Measurements from ENCODE around the gene DUSP1. TPM values are rescaled to one million over a fixed set of nuclear protein-coding genes. Genes with fewer than 3 reads are reported as not detected.

DUSP1 gene
- total and polyA plus RNA-seq, 2 of the 4 experiments (the other 2 are of a cell fraction) = 304 to 467 TPM

GRCh38 chr5:172782169-172783039 lies 11.4 kb upstream of the DUSP1 start:
- Histone ChIP-seq H2AK5ac (ENCODE audit: low read depth, low read length) (peak overlapping the region; percentile 95), H3K9me3 (ENCODE audit: control insufficient read depth, insufficient read depth, low read length) (no peaks in the 10 kb centered on the region), H3K4ac (ENCODE audit: low read depth, low read length) (0 out of 2 replicates have a peak overlapping the region, but pooled peaks have one; percentile 35), H3K27me3 (ENCODE audit: control insufficient read depth, insufficient read depth, low read length) (no peaks in the 10 kb centered on the region), H2AK9ac (replicated peaks; ENCODE audit: low read depth, low read length, poor library complexity) (no peak overlapping the region), H3K23ac (ENCODE audit: low read depth, low read length) (no peak overlapping the region; the same call in 1 of the 2 replicates), H2BK15ac (ENCODE audit: low read depth, low read length) (0 out of 3 replicates have a peak overlapping the region, but pooled peaks have one; percentile 47), H3K4me1 (ENCODE audit: control insufficient read depth, insufficient read depth, low read length) (peaks cover 7% of the 10 kb centered on the region), H3K9ac (ENCODE audit: low read depth, low read length) (no peak overlapping the region), H3K18ac (ENCODE audit: low read depth, low read length) (no peak overlapping the region), H4K91ac (ENCODE audit: insufficient read depth, low read depth, low read length) (no peak overlapping the region), H3K56ac (ENCODE audit: extremely low read depth, insufficient read depth, low read length) (no peak overlapping the region; the same call in 1 of the 2 replicates), H3K14ac (replicated peaks; ENCODE audit: low read depth, low read length) (0 out of 2 replicates have a peak overlapping the region, but pooled peaks have one; percentile 67), H3K27ac (ENCODE audit: insufficient read depth, low read length) (no peak overlapping the region), H3K4me2 (ENCODE audit: low read depth, low read length) (no peak overlapping the region), H4K8ac (ENCODE audit: low read depth in 2 of 2, low read length in 2 of 2) (no peak overlapping the region), H3K9me1 (ENCODE audit: insufficient read depth, low read length) (peaks cover 7% of the 10 kb centered on the region), H3K36me3 (ENCODE audit: control insufficient read depth, insufficient read depth, low read length) (no peaks in the 10 kb centered on the region), H3K79me1 (ENCODE audit: low read depth in 1 of 2, low read length in 2 of 2) (no peaks in the 10 kb centered on the region; a peak in 1 of 4 replicates), H2BK20ac (ENCODE audit: low read depth, low read length) (no peak overlapping the region), H3K4me3 (ENCODE audit: insufficient read depth, low read depth, low read length) (no peak overlapping the region), H2AFZ (replicated peaks; ENCODE audit: low read length, poor library complexity) (no peak overlapping the region), H4K5ac (ENCODE audit: low read depth, low read length) (no peak overlapping the region), H4K20me1 (ENCODE audit: insufficient read depth, low read length) (no peaks in the 10 kb centered on the region), H2BK120ac (ENCODE audit: low read depth, low read length) (no peak overlapping the region), H2BK5ac (ENCODE audit: low read depth, low read length, poor library complexity, severe bottlenecking) (no peak overlapping the region)
- DNase-seq (peak; percentile 76), ATAC-seq (ENCODE audit: low read depth) (no peak)
- 96% methylated on average over 2 of the region's 7 CpGs; no CpG with 5 or more reads in 1 of the 2 experiments for WGBS, 2 experiments (ENCODE audit: extremely low coverage in 2 of 2, insufficient read length in 1 of 2)
- TF ChIP-seq NFE2L2 (IDR thresholded peaks at IDR 0.05; ENCODE audit: low read depth, low read length) = no peak
- no peak for TF ChIP-seq MXI1 (IDR thresholded peaks at IDR 0.05; ENCODE audit: borderline replicate concordance, low read depth, low read length)
- TF ChIP-seq POLR2A (IDR thresholded peaks at IDR 0.05; ENCODE audit: low read depth, low read length) = no peak
- peak; percentile 72 for TF ChIP-seq FOS (IDR thresholded peaks at IDR 0.05; ENCODE audit: low read depth, low read length)
- intact Hi-C loops (cut with micrococcal nuclease) = no loop called here
- no TSS peak for BruUV-seq (replicated peaks)
- POLR2A ChIA-PET (ENCODE audit: unreplicated experiment) = no interaction called here
- CTCF ChIA-PET = interaction anchor here (0.7 kb wide), 1 partner anchor 116 kb away, joined by 3 read pairs; no protein-coding TSS in a partner anchor
- dilution Hi-C loops (cut with HindIII; ENCODE audit: low sequenced_read_pairs, unreplicated experiment) = no loop called here
- in situ Hi-C loops (cut with MboI; ENCODE audit: low sequenced_read_pairs) = no loop called here
